ENCODE measurements around the gene SERTAD2. TPM values are rescaled to one million over a fixed set of nuclear protein-coding genes. Genes with fewer than 3 reads are reported as not detected.
A peak's percentile ranks its signal among the peaks of the same experiment; 100 is the strongest.

The SERTAD2 gene
- total RNA-seq, 2 experiments from 2014 or later, result 50.5 to 54.1 TPM

- H3K36me3 Mint-ChIP-seq (ENCODE audit: low read depth), result no peaks in the 10 kb centered on the region
- H3K27ac Mint-ChIP-seq, result no peak overlapping the region
- peak in 1 of 14 experiments; percentile 19 for DNase-seq
- Histone ChIP-seq H3K4me1 (ENCODE audit: insufficient read depth, low read length) (peaks cover 5% of the 10 kb centered on the region), H3K36me3 (ENCODE audit: insufficient read depth, low read length) (no peaks in the 10 kb centered on the region), H3K27ac (ENCODE audit: low read depth in 1 of 2, low read length in 2 of 2) (no peak overlapping the region), H3K9me3 (ENCODE audit: control insufficient read depth in 1 of 2, insufficient read depth in 1 of 2, low read length in 2 of 2) (no peaks in the 10 kb centered on the region), H3K27me3 (ENCODE audit: control insufficient read depth in 1 of 2, insufficient read depth in 2 of 2, low read length in 2 of 2) (no peaks in the 10 kb centered on the region), H3K4me3 (ENCODE audit: low read length) (no peak overlapping the region)
- no peak for TF ChIP-seq CTCF (IDR thresholded peaks at IDR 0.05)
- no peak overlapping the region for H3K4me3 Mint-ChIP-seq
- no peak for ATAC-seq (ENCODE audit: poor library complexity)
- intact Hi-C loops (cut with DNase I, micrococcal nuclease), result no loop called here
- no peaks in the 10 kb centered on the region for H3K27me3 Mint-ChIP-seq
- ChIA-PET CTCF (no interaction called here), POLR2A (no interaction called here)
- H3K9me3 Mint-ChIP-seq, result no peaks in the 10 kb centered on the region
- H3K4me1 Mint-ChIP-seq (ENCODE audit: low read depth), result no peaks in the 10 kb centered on the region
These were observed 54.2 kb downstream of the SERTAD2 start for GRCh38 chr2:64599469-64599868.

- ATAC-seq (ENCODE audit: poor library complexity) (no peak), DNase-seq (no peak)
- no peaks in the 10 kb centered on the region for H3K9me3 ChIP-seq (ENCODE audit: control insufficient read depth in 1 of 2, insufficient read depth in 1 of 2, low read length in 2 of 2)
- ChIA-PET CTCF (interaction anchor here (2.0 kb wide), 1 partner anchor 11 kb away, joined by 5 read pairs; no protein-coding TSS in a partner anchor), POLR2A (no interaction called here)
- Mint-ChIP-seq H3K9me3 (no peaks in the 10 kb centered on the region), H3K27ac (no peak overlapping the region), H3K4me3 (no peak overlapping the region), H3K36me3 (ENCODE audit: low read depth) (no peaks in the 10 kb centered on the region), H3K4me1 (ENCODE audit: low read depth) (no peaks in the 10 kb centered on the region), H3K27me3 (no peaks in the 10 kb centered on the region)
- no peaks in the 10 kb centered on the region for H3K27me3 ChIP-seq (ENCODE audit: control insufficient read depth in 1 of 2, insufficient read depth in 2 of 2, low read length in 2 of 2)
- no peak overlapping the region for H3K27ac ChIP-seq (ENCODE audit: low read depth in 1 of 2, low read length in 2 of 2)
- intact Hi-C loops (cut with DNase I, micrococcal nuclease), result no loop called here
- peaks cover 3% of the 10 kb centered on the region for H3K36me3 ChIP-seq (ENCODE audit: insufficient read depth, low read length)
- no peak overlapping the region for H3K4me3 ChIP-seq (ENCODE audit: low read length)
- TF ChIP-seq CTCF (IDR thresholded peaks at IDR 0.05), result no peak
- peaks cover 5% of the 10 kb centered on the region for H3K4me1 ChIP-seq (ENCODE audit: insufficient read depth, low read length)
These were observed 55.5 kb downstream of the SERTAD2 start for GRCh38 chr2:64598226-64598625.

DNA sequence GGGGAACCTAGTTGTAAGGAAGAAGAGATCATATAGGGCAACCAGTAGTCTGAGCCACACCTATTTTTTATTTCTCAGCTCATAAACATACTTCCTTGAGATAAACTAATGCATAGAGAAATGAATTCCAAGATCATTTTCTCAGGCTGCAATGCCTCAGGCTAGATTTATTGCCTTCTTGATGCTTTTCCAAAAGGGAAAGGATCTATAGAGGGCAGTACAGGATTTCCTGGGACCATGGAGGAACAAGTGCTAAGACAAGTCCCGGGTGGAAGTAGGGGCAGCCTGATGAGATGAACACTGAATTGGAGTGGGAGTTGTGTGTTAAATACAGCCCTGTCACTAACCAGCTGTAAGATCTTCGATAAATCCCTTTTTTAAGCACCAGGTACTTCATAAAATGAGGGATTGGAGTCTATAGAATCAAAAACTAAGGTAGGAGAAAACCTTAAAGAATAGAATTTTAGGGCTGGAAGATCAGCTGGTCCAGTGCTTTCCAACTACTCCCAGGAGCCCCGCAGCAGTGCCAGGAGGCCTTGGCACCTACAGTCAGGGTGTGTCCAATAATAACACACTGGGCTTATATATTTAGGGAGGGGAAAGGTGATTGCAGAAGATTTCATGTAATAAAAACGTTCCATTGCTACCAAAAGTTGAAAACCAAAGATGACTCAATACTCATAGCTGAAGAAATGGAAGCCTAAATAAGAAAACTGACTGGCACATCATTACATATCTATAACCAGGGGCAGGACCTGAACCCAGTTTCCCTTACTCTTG is 58.1 kb downstream of the SERTAD2 start:
- Mint-ChIP-seq H3K27ac (no peak overlapping the region), H3K36me3 (ENCODE audit: low read depth) (peaks cover 21% of the 10 kb centered on the region), H3K4me1 (ENCODE audit: low read depth) (no peaks in the 10 kb centered on the region), H3K27me3 (no peaks in the 10 kb centered on the region), H3K4me3 (no peak overlapping the region), H3K9me3 (no peaks in the 10 kb centered on the region)
- intact Hi-C loops (cut with DNase I, micrococcal nuclease), result no loop called here
- no peak for DNase-seq
- H3K4me1 ChIP-seq (ENCODE audit: insufficient read depth, low read length), result peaks cover 5% of the 10 kb centered on the region
- ATAC-seq (ENCODE audit: poor library complexity), result no peak
- no peak overlapping the region for H3K4me3 ChIP-seq (ENCODE audit: low read length)
- H3K27me3 ChIP-seq (ENCODE audit: control insufficient read depth in 1 of 2, insufficient read depth in 2 of 2, low read length in 2 of 2), result no peaks in the 10 kb centered on the region
- no peak overlapping the region for H3K27ac ChIP-seq (ENCODE audit: low read depth in 1 of 2, low read length in 2 of 2)
- CTCF ChIA-PET, result interaction anchor here (1.0 kb wide), 1 partner anchor 8 kb away, joined by 4 read pairs; no protein-coding TSS in a partner anchor
- no peaks in the 10 kb centered on the region for H3K9me3 ChIP-seq (ENCODE audit: control insufficient read depth in 1 of 2, insufficient read depth in 1 of 2, low read length in 2 of 2)
- H3K36me3 ChIP-seq (ENCODE audit: insufficient read depth, low read length), result peaks cover 22% of the 10 kb centered on the region
- POLR2A ChIA-PET, result interaction anchor here (1.8 kb wide), 1 partner anchor 11 kb away, joined by 6 read pairs; no protein-coding TSS in a partner anchor
- no peak for TF ChIP-seq CTCF (IDR thresholded peaks at IDR 0.05)
